Measurements from ENCODE around the gene MS4A8.
"Not testable (repeated sequence)": the region's sequence is repeated elsewhere in the genome, so short reads cannot be mapped to it uniquely, and the experiment has no call there.

GRCh38 chr11:60713423-60713822 is 14.0 kb downstream of the MS4A8 start:
- not testable (repeated sequence) for TF ChIP-seq EZH2 (IDR thresholded peaks at IDR 0.05; ENCODE audit: insufficient read depth, poor library complexity, severe bottlenecking); EZH2phosphoT487 (IDR thresholded peaks at IDR 0.05; ENCODE audit: insufficient read depth, low read depth)
